ENCODE data around the gene APOBEC3B. TPM values are rescaled to one million over a fixed set of nuclear protein-coding genes. Genes with fewer than 3 reads are reported as not detected.
A peak's percentile ranks its signal among the peaks of the same experiment; 100 is the strongest.

APOBEC3B gene
- total and polyA plus RNA-seq, 2 of the 8 experiments (the other 6 are each of a cell fraction or from before 2014, with no cell fraction given), result 14.2 to 74.9 TPM

DNA sequence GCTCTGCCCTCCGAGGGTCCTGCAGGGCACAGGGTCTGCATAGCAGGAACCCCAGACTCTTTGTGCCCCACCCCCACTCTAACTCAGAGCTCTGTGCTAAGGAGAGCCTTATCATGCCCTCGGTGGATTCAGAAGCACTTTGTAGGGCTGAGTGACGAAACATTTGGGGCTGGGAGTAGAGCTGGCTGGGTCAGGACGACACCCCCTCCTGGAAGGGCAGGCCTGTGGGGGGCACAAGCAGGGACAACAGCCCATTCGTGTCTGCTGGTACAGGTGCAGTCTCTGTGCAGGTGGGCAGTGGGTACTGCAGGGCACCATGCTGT, 15.8 kb upstream of the APOBEC3B start:
- Histone ChIP-seq H2AK5ac (ENCODE audit: low read depth, low read length) (peak overlapping the region; percentile 56; the same call in 1 of the 2 replicates), H4K8ac (ENCODE audit: extremely low read depth, insufficient read depth, low read length) (no peak overlapping the region), H3K23me2 (ENCODE audit: low read depth, low read length) (no peaks in the 10 kb centered on the region), H3K79me2 (ENCODE audit: control insufficient read depth in 1 of 2, insufficient read depth in 2 of 2, low read length in 2 of 2) (no peaks in the 10 kb centered on the region), H3K79me1 (ENCODE audit: low read depth, low read length) (no peaks in the 10 kb centered on the region), H4K5ac (ENCODE audit: insufficient read length, low read depth, low read length) (no peak overlapping the region), H3K56ac (replicated peaks; ENCODE audit: insufficient read length, low read depth, low read length) (no peak overlapping the region), H2BK5ac (ENCODE audit: low read depth, low read length) (no peak overlapping the region), H3K27me3 (replicated peaks in 1 of 4; ENCODE audit: control insufficient read depth in 3 of 4, extremely low read depth in 1 of 4, insufficient read depth in 3 of 4, low read length in 3 of 4) (no peaks in the 10 kb centered on the region), H2BK15ac (ENCODE audit: low read length) (no peak overlapping the region), H2BK12ac (ENCODE audit: low read depth, low read length) (peak overlapping the region; percentile 50; the same call in 1 of the 2 replicates), H3K4me1 (replicated peaks in 1 of 4; ENCODE audit: control insufficient read depth in 3 of 4, insufficient read depth in 4 of 4, low read length in 3 of 4) (peaks cover 0 to 10% (median 3%) of the 10 kb centered on the region in 4 experiments; a peak in 5 of 7 replicates), H3K36me3 (ENCODE audit: control insufficient read depth in 2 of 4, insufficient read depth in 4 of 4, low read length in 3 of 4) (no peaks in the 10 kb centered on the region), H2BK20ac (ENCODE audit: low read length) (no peak overlapping the region), H4K20me1 (replicated peaks in 1 of 2; ENCODE audit: control insufficient read depth in 1 of 2, insufficient read depth in 2 of 2, low read length in 2 of 2) (no peaks in the 10 kb centered on the region), H3K18ac (ENCODE audit: extremely low read depth, low read length) (no peak overlapping the region; the same call in 1 of the 2 replicates), H3K9ac (replicated peaks in 1 of 4; ENCODE audit: extremely low read depth in 1 of 4, low read depth in 3 of 4, low read length in 3 of 4) (no peak overlapping the region), H3K4me2 (ENCODE audit: insufficient read depth in 1 of 2, low read depth in 2 of 2, low read length in 2 of 2) (no peak overlapping the region), H2AFZ (ENCODE audit: low read length) (peak overlapping the region; percentile 23; the same call in 1 of the 2 replicates), H3K4ac (replicated peaks; ENCODE audit: insufficient read length, low read depth, low read length) (no peak overlapping the region), H3K4me3 (ENCODE audit: extremely low read depth in 1 of 4, insufficient read depth in 2 of 4, low read depth in 3 of 4, low read length in 4 of 4) (no peak overlapping the region), H4K91ac (replicated peaks; ENCODE audit: insufficient read length, low read length) (peak overlapping the region; percentile 65), H3K14ac (ENCODE audit: insufficient read length) (no peak overlapping the region), H3K23ac (ENCODE audit: insufficient read length) (no peak overlapping the region), H3K27ac (ENCODE audit: low read depth, low read length) (no peak overlapping the region), H3K9me3 (ENCODE audit: insufficient read depth in 2 of 2, low read depth in 1 of 2, low read length in 1 of 2) (no peaks in the 10 kb centered on the region), H2BK120ac (replicated peaks; ENCODE audit: low read depth, low read length) (no peak overlapping the region)
- FAIRE-seq (no peak), DNase-seq (ENCODE audit: low read depth in 1 of 2, low spot score in 2 of 2) (no peak)
- 82% methylated on average over 5 of the region's 5 CpGs; no CpG with 5 or more reads in 1 of the 2 experiments for WGBS, 2 experiments (ENCODE audit: extremely low coverage in 1 of 2, insufficient coverage in 1 of 2, insufficient read length in 1 of 2, insufficient replicate concordance in 2 of 2, low coverage in 1 of 2, low lambda C conversion rate in 2 of 2, missing lambda C conversion rate in 1 of 2)
- TF ChIP-seq CREB1 (IDR thresholded peaks at IDR 0.05), result no peak
- TF ChIP-seq SP1 (IDR thresholded peaks at IDR 0.05; ENCODE audit: low read depth, low read length), result no peak
- TF ChIP-seq SRF (IDR thresholded peaks at IDR 0.05; ENCODE audit: low read depth, low read length), result no peak
- TF ChIP-seq PHF8 (conservative IDR thresholded peaks at IDR 0.05; ENCODE audit: low read depth, low read length), result no peak
- TF ChIP-seq, protein P1, sequence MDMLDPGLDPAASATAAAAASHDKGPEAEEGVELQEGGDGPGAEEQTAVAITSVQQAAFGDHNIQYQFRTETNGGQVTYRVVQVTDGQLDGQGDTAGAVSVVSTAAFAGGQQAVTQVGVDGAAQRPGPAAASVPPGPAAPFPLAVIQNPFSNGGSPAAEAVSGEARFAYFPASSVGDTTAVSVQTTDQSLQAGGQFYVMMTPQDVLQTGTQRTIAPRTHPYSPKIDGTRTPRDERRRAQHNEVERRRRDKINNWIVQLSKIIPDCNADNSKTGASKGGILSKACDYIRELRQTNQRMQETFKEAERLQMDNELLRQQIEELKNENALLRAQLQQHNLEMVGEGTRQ (IDR thresholded peaks at IDR 0.05; ENCODE audit: low read length), result no peak
- no peak for TF ChIP-seq SP4 (IDR thresholded peaks at IDR 0.05; ENCODE audit: low read length)
- TF ChIP-seq SIN3A (conservative IDR thresholded peaks at IDR 0.05 in 1 of 2, IDR thresholded peaks at IDR 0.05 in 1 of 2; ENCODE audit: low read depth in 1 of 2, low read length in 2 of 2), result no peak
- ChIA-PET POLR2A (ENCODE audit: partially characterized antibody) (interaction anchor here (0.7 kb wide), 1 partner anchor 10 kb away, joined by 3 read pairs; no protein-coding TSS in a partner anchor), CTCF (ENCODE audit: partially characterized antibody) (interaction anchor here (0.8 to 1.5 kb wide), 7 partner anchors 9 to 197 kb away, joined by 3 to 4 read pairs (median 3); partner anchors contain the start of gene APOBEC3D)
